Measurements from ENCODE around the gene IGSF6. TPM values are rescaled to one million over a fixed set of nuclear protein-coding genes. Genes with fewer than 3 reads are reported as not detected.

Gene IGSF6
- total RNA-seq, 4 donors from 2014 or later = 1.0 to 4.3 (median 1.3) TPM

DNA sequence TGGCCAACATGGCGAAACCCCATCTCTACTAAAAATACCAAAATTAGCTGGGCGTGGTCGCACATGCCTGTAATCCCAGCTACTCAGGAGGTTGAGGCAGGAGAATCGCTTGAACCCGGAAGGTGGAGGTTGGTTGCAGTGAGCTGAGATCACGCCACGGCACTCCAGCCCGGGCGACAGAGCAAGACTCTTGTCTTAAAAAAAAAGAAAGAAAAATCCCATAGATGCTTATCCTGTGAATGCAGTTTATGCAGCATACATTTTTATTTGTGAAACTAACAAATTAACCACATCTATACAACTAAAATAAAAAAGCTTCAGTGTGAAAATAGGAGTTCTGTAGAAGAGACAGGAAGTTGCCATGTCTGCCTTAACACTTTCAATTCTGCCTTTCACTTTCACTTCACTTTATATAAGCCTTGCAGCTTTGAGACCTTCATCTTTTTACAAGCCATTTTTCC, 7.1 kb downstream of the IGSF6 start:
- H3K9me3 ChIP-seq = no peaks in the 10 kb centered on the region
- H3K36me3 ChIP-seq = peaks cover 2% of the 10 kb centered on the region
- 75% methylated on average over 9 of the region's 9 CpGs for WGBS
- TF ChIP-seq POLR2A (IDR thresholded peaks at IDR 0.05) = no peak
- no peak for TF ChIP-seq EP300 (IDR thresholded peaks at IDR 0.05)
- no peak for TF ChIP-seq POLR2AphosphoS5 (IDR thresholded peaks at IDR 0.05)
- TF ChIP-seq, protein P1, sequence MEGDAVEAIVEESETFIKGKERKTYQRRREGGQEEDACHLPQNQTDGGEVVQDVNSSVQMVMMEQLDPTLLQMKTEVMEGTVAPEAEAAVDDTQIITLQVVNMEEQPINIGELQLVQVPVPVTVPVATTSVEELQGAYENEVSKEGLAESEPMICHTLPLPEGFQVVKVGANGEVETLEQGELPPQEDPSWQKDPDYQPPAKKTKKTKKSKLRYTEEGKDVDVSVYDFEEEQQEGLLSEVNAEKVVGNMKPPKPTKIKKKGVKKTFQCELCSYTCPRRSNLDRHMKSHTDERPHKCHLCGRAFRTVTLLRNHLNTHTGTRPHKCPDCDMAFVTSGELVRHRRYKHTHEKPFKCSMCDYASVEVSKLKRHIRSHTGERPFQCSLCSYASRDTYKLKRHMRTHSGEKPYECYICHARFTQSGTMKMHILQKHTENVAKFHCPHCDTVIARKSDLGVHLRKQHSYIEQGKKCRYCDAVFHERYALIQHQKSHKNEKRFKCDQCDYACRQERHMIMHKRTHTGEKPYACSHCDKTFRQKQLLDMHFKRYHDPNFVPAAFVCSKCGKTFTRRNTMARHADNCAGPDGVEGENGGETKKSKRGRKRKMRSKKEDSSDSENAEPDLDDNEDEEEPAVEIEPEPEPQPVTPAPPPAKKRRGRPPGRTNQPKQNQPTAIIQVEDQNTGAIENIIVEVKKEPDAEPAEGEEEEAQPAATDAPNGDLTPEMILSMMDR (IDR thresholded peaks at IDR 0.05) = no peak
- DNase-seq (ENCODE audit: low spot score in 2 of 2) = no peak
- peak overlapping the region; percentile 31 for H3K4me3 ChIP-seq
- no peaks in the 10 kb centered on the region for H3K27me3 ChIP-seq
- peaks cover 26% of the 10 kb centered on the region for H3K4me1 ChIP-seq
- H3K27ac ChIP-seq = peak overlapping the region; percentile 38

DNA sequence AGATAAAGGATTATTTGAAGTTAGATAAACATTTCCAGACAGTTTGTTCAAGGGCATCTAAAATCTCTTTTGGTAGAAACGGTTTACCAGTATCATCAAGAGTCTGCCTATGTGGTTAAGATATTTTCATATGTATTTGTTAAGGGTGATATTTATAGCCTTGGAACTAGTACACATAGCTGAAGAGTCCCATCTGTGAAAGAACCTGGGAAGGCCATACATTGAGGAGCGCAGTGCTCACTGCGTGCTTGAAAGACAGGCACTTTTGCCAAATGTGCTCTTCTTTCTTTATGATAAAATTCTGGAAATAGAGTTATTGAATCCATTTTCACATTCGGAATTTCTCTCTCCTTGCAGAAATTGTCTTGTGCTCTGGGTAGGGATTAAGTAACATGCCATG, 7.7 kb downstream of the IGSF6 start:
- no peak for DNase-seq (ENCODE audit: low spot score in 2 of 2)
- Histone ChIP-seq H3K9me3 (no peaks in the 10 kb centered on the region), H3K4me1 (peaks cover 26% of the 10 kb centered on the region), H3K4me3 (no peak overlapping the region), H3K27me3 (no peaks in the 10 kb centered on the region), H3K36me3 (peaks cover 2% of the 10 kb centered on the region), H3K27ac (no peak overlapping the region)
- WGBS = 91% methylated on average over 4 of the region's 4 CpGs
- TF ChIP-seq POLR2AphosphoS5 (IDR thresholded peaks at IDR 0.05) = no peak
- no peak for TF ChIP-seq POLR2A (IDR thresholded peaks at IDR 0.05)
- TF ChIP-seq, protein P1 (IDR thresholded peaks at IDR 0.05) = no peak
- TF ChIP-seq EP300 (IDR thresholded peaks at IDR 0.05) = no peak

DNA sequence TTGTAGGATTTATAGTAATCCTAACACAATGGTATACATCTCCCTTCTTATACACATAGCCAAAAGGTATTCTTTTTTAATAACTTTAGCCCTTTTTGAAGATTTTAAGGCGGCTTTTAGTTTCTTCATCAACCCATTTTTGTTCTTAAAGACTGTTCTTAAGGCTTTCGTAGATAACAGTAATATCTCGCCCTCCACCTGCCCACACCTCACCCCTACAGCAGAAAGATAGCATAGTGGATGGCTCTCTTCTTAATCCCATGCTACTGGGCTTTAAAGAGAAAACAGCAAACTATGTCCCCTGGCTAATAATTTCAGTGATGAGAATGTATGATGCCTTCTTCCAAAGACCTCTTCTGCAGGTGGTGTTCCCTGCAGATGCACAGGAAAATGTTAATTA, 8.6 kb downstream of the IGSF6 start:
- H3K9me3 ChIP-seq = no peaks in the 10 kb centered on the region
- H3K27ac ChIP-seq = no peak overlapping the region
- no peak overlapping the region for H3K4me3 ChIP-seq
- H3K4me1 ChIP-seq = peaks cover 26% of the 10 kb centered on the region
- 95% methylated on average over 3 of the region's 3 CpGs for whole genome bisulfite sequencing
- no peak for DNase-seq (ENCODE audit: low spot score in 2 of 2)
- H3K27me3 ChIP-seq = no peaks in the 10 kb centered on the region
- H3K36me3 ChIP-seq = peaks cover 2% of the 10 kb centered on the region
- TF ChIP-seq POLR2AphosphoS5 (IDR thresholded peaks at IDR 0.05) = no peak
- TF ChIP-seq EP300 (IDR thresholded peaks at IDR 0.05) = no peak
- TF ChIP-seq, protein P1 (IDR thresholded peaks at IDR 0.05) = no peak
- no peak for TF ChIP-seq POLR2A (IDR thresholded peaks at IDR 0.05)

DNA sequence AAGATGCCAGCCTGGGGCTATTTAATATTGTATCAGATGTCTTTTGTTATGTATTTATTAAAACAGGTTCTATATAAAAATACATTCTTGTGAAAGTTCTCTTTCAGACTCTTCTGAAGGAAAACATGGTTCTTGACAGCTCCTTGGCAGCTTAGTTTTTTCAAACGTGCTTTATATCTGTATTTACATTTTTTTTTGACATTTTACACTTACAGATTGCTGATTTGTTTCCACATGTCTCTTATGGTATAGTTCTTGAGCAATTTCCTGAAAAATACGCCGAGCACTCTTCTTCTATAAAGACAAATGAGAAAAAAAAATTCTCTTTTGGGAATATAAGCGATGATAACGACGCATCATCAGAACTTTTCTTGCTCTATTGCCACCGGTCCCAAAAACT, 9.5 kb downstream of the IGSF6 start:
- DNase-seq (ENCODE audit: low spot score in 2 of 2) = no peak
- no peaks in the 10 kb centered on the region for H3K9me3 ChIP-seq
- H3K4me1 ChIP-seq = peaks cover 26% of the 10 kb centered on the region
- H3K4me3 ChIP-seq = no peak overlapping the region
- H3K27ac ChIP-seq = no peak overlapping the region
- H3K27me3 ChIP-seq = no peaks in the 10 kb centered on the region
- WGBS = 66% methylated on average over 7 of the region's 7 CpGs
- TF ChIP-seq, protein P1 (IDR thresholded peaks at IDR 0.05) = no peak
- no peak for TF ChIP-seq EP300 (IDR thresholded peaks at IDR 0.05)
- no peak for TF ChIP-seq POLR2AphosphoS5 (IDR thresholded peaks at IDR 0.05)
- TF ChIP-seq POLR2A (IDR thresholded peaks at IDR 0.05) = no peak
- H3K36me3 ChIP-seq = peaks cover 2% of the 10 kb centered on the region

- peaks cover 26% of the 10 kb centered on the region for H3K4me1 ChIP-seq
- H3K4me3 ChIP-seq = no peak overlapping the region
- H3K27me3 ChIP-seq = no peaks in the 10 kb centered on the region
- TF ChIP-seq, protein P1 (IDR thresholded peaks at IDR 0.05) = no peak
- no peak for TF ChIP-seq EP300 (IDR thresholded peaks at IDR 0.05)
- no peak for TF ChIP-seq POLR2AphosphoS5 (IDR thresholded peaks at IDR 0.05)
- TF ChIP-seq POLR2A (IDR thresholded peaks at IDR 0.05) = no peak
- DNase-seq (ENCODE audit: low spot score in 2 of 2) = no peak
- H3K27ac ChIP-seq = no peak overlapping the region
- 56% methylated on average over 6 of the region's 6 CpGs for WGBS
- H3K36me3 ChIP-seq = peaks cover 5% of the 10 kb centered on the region
- no peaks in the 10 kb centered on the region for H3K9me3 ChIP-seq
These were observed 10.5 kb downstream of the IGSF6 start for GRCh38 chr16:21641916-21642315.

Measured in suprapubic skin (tissue), 4 donors.